ENCODE data around the gene STX10.
"Not testable (repeated sequence)": the region's sequence is repeated elsewhere in the genome, so short reads cannot be mapped to it uniquely, and the experiment has no call there.

Gene STX10

DNA sequence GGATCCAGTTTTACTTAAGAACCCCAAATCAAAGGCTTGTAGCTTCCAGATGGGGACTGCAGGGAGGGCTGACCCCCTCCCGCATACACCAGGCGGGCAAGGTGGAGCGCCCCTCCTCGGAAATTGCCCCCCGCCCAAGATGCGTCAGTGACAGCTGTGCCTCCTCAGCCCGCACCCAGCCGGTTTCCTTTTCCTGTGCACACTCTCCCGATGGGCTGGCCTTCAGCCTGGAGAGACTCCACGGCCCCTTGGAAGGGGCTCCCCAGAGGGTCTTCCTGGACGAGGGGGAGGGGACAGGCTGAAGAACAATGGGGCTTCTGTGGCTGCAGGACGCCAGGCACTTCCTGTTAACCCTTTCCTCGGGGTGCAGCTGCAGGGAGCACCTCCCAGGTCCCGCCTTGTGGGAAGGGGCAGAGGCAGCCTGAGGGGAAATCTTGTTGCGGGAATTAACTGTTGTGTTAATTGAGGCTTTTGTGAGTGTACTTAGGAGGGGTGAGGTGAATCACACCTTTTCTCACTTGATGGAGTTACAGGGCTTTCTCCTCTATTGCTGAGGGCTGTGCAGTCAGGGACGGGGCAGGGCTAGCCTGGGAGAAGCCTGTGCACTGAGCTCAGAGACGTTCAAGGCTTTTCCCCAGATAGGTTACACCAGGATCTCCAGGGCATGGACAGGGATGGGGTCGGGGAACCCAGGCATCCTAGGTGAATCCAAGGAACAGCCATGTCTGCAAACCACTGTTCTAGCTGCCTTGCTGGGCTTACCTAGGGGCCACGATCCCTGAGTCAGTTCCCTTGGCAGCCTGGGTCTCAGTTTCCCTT is 14.4 kb upstream of the STX10 start:
- DNase-seq: peak; percentile 29

DNA sequence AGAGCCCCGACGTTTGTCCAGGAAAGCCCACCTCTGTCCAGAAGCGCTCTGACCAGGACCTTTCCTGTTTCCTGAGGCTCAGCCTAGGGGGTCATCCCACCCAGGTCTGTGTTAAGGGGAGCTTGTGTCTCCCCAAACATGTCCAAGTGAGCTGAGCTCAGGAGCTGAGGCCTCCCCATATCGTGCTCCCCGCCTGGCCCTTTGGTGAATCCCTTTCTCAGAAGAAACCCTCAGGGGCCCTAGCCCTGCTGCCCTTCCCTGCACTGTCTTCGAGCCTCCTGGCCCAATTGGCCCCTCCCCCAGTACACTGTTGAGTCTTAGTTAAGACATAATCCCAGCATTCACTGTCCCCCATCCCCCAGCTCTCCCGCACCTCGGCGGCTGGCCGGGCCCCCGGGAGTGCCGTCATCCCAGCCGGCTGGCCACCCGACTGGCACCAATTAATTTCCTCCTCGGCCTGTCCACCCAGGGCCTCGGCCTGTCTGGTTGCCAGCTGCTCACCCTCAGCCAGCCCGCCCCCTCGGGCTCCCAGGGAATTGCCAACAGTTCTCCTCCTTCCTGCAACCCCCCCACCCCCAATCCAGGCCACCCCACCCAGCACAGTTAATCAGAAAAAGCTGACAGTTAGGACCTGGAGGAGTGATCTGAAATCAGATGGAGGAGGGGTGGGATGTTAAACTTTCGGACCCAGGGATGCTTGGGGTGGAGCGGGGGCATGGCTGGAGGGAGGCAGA is 13.6 kb upstream of the STX10 start:
- DNase-seq: no peak

DNA sequence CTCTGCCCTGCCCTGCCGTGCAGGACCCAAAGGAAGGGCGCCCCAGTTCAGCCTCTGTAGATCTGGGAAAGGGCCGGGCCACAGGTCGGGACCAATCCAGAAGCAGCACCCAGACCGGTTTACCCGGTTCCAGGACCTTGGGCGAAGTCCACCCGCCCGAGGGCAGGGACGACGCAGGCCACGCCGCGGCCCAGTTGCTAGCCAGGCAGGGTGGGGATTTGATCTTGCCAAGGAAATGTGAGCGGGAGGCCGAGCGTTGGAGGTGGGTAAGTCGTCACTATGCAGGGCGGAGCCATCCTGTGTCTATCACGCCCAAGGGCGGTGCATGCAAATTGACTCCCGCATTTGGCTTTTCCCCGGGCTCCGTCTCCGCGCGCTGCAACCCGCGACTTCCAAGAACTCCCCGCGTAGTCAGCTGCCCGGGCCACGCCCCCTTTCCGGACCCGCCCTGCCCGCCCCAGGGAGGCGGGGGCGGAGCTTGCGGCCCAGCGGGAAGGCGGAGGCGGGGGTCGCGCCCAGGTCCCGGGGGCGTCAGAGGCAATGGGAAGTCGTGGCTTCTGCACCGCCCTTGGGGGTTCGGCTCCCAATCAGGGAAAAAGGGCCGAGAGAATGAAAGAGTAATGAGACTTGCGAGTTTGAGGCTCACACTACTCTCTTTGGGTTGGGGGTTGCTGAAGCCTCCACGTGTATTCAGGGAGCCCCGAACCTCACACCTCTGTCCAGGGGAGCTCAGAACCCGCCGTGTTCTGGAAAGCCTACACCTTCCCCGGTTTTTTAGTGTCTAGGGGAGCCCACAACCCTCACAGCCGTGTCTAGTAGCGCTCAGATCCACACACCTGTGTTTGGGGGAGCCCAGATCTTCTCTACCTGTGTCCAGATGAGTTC is 12.8 kb upstream of the STX10 start:
- peak; percentile 10 for DNase-seq

DNA sequence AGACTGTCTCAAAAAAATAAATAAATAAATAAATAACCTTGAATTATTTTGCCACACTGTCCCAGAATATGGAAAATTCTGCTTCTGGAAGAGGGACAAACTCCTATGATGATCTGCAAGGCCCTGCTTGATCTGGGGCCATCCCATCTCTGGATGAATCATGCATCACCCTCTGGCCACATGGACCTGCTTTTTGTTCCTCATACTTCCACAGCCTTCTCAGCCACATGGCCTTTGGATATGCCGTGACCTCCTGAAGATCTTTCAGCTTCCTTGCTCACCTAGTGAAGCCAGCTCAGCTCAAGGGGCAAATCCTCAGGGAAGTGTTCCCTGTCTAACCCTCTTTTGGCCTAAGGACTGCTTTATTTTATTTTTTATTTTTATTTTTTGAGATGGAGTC is 10.4 kb upstream of the STX10 start:
- DNase-seq: no peak

DNA sequence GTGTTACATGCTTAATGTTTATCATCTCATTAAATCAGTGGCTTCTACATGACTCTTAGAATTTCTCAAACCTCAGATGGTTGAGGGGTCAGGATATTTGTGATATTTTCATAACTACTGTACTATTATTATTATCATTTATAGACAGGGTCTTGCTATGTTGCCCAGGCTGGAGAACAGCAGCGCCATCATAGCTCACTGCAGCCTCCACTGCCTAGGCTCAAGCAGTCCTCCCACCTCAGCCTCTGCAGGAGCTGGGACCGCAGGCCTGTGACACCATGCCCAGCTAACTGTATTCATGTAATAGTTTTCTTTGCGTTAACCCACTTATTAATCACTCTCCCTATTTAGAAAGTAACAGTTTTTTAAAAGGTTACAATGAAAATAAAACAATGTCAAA is 9.5 kb upstream of the STX10 start:
- DNase-seq: no peak

DNA sequence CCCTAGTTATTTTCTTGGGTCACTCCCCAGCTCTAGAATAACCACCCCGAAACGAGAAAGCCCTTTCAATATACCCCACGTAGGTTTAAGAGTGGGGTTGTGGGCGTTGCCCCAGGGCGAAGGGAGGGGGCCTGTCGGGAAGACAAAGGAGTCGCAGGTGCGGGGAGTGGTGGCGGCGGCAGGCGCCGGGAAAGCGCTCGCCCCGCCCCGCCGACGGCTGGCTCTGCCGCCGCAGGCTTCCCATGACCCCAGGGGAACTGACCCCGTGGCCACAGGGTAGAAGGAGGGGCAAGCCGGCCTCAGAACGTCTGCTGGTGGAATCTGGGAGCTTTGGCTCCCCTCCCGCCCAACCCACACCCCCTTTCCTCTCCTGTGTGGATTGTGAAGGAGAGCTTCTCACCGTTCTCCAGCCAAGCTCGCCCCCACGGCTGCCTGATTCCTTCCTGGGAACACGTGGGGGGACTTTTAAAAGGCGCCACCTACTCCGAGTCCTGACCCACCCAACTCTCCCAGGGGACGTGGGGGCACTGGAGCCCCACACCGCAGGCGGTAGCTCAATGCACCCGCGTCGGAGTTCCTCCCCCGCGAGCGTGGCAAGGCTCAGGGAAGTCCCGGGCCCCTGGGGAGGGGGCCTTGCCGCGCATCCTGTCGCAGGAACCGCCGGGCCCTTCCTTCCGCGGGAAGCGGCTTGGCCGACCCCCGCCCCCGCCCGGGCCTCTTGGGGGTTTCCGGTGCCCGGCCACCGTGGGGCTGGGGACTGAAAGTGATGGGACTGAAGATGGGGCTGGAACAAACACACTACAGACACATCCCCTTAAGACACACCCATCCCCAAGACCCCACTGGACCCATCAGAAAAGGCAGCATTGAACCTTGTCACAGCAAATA is 5.5 kb upstream of the STX10 start:
- DNase-seq: peak; percentile 28

DNA sequence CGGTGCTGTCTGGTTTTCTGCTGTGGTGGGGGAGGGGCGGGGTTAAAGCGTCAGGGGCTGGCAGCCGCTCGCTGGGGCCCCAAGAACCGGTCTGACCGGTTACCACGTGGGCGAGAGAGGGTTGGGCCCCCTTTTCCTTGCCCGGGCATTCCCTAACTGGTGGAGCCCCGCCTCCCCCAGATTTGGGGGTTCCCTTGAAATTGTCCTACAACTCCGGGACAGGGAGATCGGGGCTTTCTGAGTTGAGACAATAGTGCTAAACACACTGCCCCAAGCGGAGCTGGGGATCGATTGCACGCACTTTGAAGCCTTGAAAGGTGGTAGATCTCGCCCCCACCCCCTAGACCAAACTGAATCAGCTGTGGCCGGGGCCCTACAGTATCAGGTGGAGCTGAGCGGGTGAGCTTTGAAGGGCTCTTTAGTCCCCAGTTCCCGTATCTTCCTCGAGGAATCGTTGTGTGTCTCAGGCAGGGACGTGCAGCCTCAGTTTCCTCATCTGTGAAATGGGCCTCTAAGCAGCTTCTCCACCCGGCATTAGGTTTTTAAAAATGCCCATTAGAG is 4.8 kb upstream of the STX10 start:
- DNase-seq: peak; percentile 52

DNA sequence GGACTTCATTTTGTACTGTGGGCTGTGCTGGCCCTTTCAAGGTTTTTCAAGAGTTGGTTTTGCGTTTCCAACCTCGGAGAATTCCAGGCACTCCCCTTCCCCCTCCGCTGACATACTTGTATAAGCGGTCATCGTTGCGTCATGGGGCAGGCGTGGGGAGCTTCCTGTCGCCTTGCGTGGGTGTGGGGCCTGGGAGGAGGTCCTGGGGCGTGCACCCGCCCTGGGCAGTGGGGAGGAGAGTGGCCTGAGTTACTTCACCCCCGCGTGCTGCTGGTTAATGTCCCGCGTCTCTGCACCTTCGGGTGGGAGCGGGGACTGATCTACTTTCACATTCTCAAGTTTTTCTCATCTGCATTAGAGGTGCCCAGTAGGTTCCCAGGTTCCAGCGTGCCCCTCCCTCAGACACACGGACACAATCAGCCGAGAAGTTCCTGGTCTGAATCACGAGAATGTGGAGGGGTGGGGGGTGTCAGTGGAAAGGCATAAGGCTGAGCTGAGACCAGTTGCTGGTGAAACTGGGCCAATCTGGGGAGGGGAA is 4.1 kb upstream of the STX10 start:
- peak; percentile 21 for DNase-seq

DNA sequence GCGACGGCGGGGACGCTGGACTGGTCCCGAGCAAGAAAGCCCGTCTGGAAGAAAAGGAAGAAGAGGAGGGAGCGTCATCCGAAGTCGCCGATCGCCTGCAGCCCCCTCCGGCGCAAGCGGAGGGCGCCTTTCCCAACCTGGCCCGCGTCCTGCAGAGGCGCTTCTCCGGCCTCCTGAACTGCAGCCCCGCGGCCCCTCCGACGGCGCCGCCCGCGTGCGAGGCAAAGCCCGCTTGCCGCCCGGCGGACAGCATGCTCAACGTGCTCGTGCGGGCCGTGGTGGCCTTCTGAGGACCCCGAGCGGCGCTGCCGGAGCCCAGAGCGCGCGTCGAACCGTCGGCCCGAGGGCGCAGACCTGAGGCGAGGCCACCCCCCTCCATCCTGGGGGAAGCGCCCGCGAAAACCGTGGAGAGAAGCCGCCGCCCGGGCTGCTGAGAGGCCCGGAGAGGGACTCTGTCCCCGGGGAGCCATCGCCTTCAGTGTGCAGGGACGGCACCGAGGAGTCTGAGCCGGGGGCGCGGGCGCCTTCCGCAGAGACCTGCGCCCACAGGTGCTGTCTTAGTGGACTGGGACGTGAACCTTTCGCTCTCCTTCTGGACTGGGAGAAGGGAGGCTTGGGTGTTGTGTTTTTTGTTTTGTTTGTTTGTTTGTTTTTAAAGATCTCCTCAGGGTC is 3.5 kb upstream of the STX10 start:
- DNase-seq: no peak

DNA sequence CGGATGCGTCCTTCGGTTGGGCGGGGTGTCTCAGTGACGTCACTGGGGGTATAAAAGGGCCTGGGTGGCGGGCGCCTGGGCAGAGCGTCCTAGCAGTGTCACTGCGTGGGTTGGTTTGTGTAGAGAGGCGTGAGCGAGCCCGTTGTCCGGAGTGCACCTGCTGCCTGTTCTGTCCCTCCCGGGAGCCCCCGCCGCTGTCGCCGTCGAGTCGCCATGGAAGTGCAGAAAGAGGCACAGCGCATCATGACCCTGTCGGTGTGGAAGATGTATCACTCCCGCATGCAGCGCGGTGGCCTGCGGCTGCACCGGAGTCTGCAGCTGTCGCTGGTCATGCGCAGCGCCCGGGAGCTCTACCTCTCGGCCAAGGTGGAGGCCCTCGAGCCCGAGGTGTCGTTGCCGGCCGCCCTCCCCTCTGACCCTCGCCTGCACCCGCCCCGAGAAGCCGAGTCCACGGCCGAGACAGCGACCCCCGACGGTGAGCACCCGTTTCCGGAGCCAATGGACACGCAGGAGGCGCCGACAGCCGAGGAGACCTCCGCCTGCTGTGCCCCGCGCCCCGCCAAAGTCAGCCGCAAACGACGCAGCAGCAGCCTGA is 2.9 kb upstream of the STX10 start:
- DNase-seq: peak; percentile 79

DNA sequence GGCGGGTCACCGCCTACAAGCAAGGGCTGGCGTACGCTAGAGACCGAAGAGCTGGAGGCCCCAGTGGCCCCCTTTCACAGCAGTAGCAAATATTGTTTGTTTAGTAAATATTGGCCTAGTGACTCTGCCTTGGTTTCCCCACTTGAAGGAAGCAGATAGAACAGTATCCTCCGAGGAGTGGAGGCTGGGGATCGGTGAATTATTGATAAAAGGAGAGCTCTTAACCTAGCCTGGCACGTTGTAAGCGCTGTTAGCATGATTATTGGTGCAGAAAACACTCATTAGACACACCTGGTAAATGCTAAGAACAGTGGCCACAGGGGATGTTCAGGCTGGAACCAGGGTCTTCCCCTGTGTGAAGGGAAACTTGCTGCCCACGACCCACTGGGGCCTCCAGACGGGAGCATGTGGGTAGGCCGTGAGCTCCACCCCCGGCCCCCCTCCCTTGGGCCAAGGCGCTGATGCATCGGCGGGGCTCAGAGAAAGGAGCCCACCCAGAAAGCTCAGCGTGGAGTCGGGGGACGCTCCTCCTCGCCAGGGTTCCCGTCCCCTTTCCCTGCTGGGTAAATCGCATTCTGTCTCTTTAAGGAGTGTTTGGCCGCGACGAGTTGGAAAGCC is 2.3 kb upstream of the STX10 start:
- peak; percentile 48 for DNase-seq

DNA sequence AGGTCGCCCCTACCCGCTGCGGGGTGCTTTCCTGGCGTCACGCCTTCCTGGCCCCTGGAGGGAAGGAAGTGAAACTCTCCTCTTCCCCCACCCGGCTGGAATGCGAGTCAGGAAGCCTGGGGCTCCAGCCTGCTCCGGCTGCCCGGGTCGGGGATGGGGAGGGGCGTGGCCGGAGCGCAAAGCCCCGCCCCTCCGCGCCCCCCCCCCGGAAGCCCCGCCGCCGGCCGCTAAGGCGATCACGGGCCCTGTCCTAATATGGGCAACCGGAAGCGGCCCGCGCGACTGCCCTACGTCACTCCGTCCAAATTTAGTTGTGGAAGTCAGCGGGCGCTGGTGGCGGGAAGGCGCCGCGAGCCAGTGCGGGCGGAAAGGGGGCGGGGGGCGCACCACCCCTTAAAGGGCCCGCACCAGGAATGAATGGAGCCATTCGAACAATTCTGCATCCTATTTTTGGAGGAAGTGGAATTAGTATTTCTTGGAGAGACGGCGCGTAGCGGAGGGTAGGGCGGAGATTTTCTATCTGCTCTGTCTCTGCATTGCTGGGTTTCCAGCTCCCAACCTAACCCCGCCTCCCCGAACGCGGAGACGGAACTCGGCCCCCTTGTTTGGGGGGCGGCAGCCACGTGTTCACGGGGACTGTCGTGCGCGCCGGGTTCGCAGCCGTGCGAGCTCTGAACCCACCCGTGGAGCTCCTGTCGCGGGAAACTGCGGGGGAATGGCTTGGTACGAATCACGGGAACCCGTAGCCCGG is 1.6 kb upstream of the STX10 start:
- DNase-seq: peak; percentile 89

DNA sequence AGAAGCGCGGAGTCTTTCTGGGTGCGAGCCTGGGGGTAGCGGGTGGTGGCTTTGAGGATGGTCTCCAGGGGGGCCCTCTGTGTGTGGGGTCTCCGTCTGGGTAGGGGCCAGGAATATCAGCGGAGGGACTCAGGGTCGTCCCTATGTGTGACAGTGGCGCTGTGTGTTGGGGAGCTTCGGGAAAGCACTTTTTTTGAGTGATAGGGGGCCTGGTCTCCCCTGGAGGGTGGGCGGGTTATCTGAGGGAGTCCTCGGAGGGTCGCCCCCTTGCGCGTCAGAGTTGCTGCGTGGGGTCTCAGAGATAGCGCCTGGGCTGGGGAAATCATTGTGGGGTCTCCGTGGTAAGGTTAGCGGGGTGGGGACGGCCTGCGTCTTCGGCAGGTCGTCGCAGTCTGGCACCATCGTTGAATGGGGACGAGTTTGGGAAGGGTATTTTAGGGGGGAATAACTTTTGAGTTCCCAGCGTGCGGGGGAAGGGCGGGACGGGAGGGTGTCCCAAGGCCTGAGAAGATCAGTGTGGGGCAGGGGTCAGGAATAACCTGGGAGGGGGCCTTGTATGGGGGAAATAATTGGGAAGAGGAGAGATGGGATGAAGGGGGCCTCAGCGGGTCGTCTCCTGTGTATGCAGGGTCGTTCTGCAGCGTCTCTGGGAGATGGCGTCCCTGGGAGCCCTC is 893 bp upstream of the STX10 start:
- no peak for DNase-seq

DNA sequence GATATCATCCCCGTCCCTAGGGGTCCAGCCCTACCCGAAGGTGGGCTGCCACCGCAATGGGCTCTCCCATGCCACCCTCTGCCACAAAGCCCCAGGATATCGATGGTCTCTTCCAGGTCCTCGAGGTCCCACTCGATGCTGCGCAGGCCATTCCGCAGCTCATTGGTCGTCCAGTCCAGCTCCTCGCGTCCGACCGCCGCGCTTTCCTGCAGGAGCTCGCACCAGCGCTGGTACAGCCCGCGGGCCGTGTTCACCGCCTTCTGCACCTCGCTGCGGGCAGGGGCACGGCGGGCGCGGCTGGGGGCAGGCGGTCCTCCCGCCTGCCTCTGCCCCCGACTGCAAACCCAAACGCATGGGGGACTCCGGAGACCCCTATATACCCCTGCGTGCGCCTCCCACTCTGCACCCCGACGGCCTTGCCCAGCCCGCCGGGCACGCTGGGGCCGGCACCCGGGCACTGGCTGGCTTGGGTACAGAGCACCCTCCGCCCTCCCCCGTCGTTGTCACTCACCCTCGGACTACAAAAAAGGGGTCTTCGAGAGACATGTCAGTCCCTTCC is 468 bp downstream of the STX10 start:
- no peak for DNase-seq

DNA sequence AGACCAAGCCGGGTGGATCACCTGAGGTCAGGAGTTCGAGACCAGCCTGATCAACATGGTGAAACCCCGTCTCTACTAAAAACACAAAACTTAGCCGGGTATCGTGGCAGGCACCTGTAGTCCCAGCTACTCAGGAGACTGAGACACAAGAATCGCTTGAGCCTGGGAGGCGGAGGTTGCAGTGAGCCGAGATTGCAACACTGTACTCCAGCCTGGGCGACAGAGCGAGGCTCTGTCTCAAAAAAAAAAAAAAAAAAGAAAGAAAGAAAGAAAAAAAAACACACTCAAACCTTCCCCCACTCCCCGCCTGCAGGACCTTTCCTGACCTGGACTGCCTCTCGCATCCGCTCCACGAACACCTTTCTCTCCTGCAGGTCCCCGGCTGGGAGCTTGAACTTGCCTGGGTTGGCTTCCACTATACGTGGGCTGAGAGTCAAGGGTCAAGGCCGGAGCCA is 975 bp downstream of the STX10 start:
- not testable (repeated sequence) for DNase-seq

DNA sequence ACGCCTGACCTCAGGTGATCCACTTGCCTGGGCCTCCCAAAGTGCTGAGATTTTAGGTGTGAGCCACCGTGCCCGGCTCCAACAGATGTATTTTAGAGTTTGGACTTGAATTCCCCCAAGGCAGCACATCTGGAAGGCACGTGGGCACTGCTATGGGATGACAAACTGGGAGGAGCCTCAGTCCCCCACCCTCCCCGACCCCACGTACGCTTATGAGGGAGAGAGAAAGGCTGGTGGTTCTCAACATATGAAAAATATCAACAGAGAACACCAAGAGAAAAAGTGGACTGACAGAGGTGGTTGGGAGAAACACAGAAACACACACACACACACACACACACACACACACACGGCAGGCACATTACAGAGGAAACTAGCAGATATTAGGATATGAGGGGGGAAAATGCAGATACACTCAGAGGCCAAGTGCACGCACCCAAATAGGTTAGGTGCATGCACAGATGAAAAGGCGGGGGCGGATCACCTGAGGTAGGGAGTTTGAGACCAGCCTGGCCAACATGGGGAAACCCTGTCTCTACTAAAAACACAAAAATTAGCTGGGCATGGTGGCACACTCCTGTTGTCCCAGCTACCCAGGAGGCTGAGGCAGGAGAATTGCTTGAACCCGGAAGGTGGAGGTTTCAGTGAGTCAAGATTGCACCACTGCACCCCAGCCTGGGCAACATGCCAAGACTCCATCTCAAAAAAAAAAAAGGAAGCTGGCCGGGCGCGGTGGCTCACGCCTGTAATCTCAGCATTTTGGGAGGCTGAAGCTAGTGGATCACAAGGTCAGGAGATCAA is 3.2 kb downstream of the STX10 start:
- DNase-seq: no peak

DNA sequence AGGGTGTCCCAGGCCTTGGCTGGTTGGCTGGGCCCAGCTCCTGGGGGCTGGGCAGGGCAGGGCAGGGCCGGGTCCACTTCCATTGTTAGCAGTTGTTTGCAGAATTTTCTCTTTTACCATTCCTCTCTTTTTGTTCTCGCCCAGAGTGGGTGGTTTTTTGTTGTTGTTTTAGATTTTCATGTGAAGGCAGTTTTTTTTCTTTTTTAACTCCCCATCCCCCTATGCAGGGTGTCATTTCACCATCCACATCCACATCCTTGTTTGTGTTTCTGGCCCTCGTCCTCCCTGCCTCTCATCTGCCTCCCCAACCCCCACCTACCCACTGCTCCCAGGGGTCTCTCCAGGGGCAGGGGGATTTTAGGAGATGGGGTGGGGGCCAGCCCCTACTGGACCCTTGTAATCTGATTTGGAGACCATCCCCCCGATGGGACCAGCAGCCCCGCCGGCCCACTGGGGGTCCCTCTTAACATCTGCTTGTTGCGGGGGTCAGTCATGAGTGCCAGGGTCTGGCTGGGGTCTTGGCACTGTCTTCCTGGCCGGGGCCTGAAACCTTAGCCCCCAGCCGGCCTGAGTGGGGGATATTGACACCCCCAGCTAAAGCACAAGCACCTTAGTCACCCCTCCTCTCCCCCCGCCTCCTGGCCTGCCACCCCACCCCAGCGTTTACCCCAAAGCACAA is 10.4 kb downstream of the STX10 start:
- DNase-seq: no peak
